Uterus (tissue), 4 donors: ENCODE results near the gene NWD2. TPM values are rescaled to one million over a fixed set of nuclear protein-coding genes. Genes with fewer than 3 reads are reported as not detected.

Source experiments
- DNase-seq, 2 donors: peaks; one replicate each; pipeline ENCODE4 v3.0.0-alpha.2; 2019 to 2020
- H3K27ac ChIP-seq, 2 donors: fragments of 200-600 bp; sonication (generic); 1 replicate in 1 of 2; 2 replicates in 1 of 2; pipeline ENCODE4 v1.5.1; 2016 to 2018
- H3K27me3 ChIP-seq, 2 donors: fragments of 200-600 bp; sonication (generic); one replicate each; pipeline ENCODE4 v1.5.1; 2018 to 2019; ENCODE audit warnings: control low read depth in 1 of 2
- H3K36me3 ChIP-seq, 2 donors: fragments of 200-600 bp; sonication (generic); one replicate each; pipeline ENCODE4 v1.5.1; 2019; ENCODE audit warnings: control low read depth in 1 of 2
- H3K4me1 ChIP-seq, 2 donors: fragments of 200-600 bp; sonication (generic); one replicate each; pipeline ENCODE4 v1.5.1; 2018 to 2019; ENCODE audit warnings: control low read depth in 1 of 2
- H3K4me3 ChIP-seq, 2 donors: fragments of 200-600 bp; sonication (generic); 1 replicate in 1 of 2; 2 replicates in 1 of 2; pipeline ENCODE4 v1.5.1; 2018 to 2019; ENCODE audit warnings: mild to moderate bottlenecking in 1 of 2
- H3K9me3 ChIP-seq, 2 donors: fragments of 200-600 bp; sonication (generic); one replicate each; pipeline ENCODE4 v1.5.1; 2019; ENCODE audit warnings: control low read depth in 1 of 2
- CTCF ChIP-seq, 4 experiments: fragments of 200-600 bp in 2 of 4; fragments of 450-650 bp in 2 of 4; sonication (generic) in 2 of 4; IDR thresholded peaks; one replicate each; pipeline ENCODE4 v1.5.1; 2016 to 2019; ENCODE audit warnings: antibody characterized with exemption in 4 of 4, mild to moderate bottlenecking in 2 of 4, moderate library complexity in 1 of 4
- POLR2A ChIP-seq, 2 donors: fragments of 450-650 bp; IDR thresholded peaks; one replicate each; pipeline ENCODE4 v1.6.1; 2016; ENCODE audit warnings: antibody characterized with exemption in 2 of 2, mild to moderate bottlenecking in 1 of 2, moderate library complexity in 1 of 2
- intact Hi-C: fragments of 100-400 bp; cut with DNase I; formaldehyde crosslinking; loops from one replicate; pipeline ENCODE4 v1.15.1; 2023; ENCODE audit warnings: low total_unique reads
- total RNA-seq, 4 donors: library from RNA; depleted of rRNA in 3 of 4; stranded (reverse); fragments of >200 nt in 3 of 4; gene quantifications; one replicate each; pipeline versions ENCODE4 v1.1.0 to v1.2.4, GENCODE V29; 2014 to 2023
- donor health status: DM: yes; HTN: yes; CAD: no.

The NWD2 gene
- total RNA-seq, 4 donors from 2014 or later = 0.14 TPM; not detected in 3

DNA sequence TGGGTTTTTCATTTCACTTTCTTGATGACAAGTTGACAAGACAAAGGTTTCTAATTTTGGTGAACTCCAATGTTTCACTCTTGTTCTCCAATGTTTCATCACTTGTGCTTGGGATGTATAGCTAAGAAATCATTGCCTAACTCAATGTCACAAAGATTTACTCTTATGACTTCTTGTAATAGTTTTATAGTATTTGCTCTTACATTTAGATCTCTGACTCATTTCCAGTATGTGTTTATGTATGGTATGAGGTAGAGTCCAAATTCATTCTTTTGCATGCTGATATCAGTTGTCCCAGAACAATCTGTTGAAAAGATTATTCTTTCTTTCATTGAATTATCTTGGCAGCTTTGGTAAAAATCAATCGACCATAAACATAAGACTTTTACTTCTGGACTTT is 12.2 kb upstream of the NWD2 start:
- no peaks in the 10 kb centered on the region for H3K27me3 ChIP-seq
- intact Hi-C loops = no loop called here
- TF ChIP-seq CTCF (IDR thresholded peaks at IDR 0.05) (no peak), POLR2A (IDR thresholded peaks at IDR 0.05) (no peak)
- no peaks in the 10 kb centered on the region for H3K4me1 ChIP-seq
- H3K27ac ChIP-seq = no peak overlapping the region
- no peaks in the 10 kb centered on the region for H3K9me3 ChIP-seq
- no peaks in the 10 kb centered on the region for H3K36me3 ChIP-seq
- DNase-seq = no peak
- H3K4me3 ChIP-seq = no peak overlapping the region

DNA sequence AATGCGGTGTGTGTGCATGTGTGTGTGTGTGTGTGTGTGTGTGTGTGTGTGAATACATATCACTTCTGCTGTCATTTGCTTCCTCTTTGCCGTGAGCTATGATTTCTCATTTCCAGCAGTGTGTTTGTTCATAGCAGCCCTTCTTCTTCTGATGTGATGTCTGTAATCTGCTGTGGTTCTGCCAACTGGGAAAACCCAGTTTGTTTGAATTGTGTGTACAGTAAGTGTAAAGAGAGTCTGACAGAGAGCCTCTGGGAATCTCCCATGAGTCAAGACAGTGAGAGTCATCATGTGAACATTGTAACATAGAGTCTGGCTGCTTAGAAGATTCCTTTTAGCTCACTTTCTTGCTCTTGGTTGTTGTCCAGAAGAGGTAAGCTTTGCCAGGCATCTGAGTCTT is 8.4 kb upstream of the NWD2 start:
- no peak overlapping the region for H3K4me3 ChIP-seq
- no peak for TF ChIP-seq CTCF (IDR thresholded peaks at IDR 0.05)
- TF ChIP-seq POLR2A (IDR thresholded peaks at IDR 0.05) = no peak
- no peaks in the 10 kb centered on the region for H3K36me3 ChIP-seq
- H3K4me1 ChIP-seq = no peaks in the 10 kb centered on the region
- no peaks in the 10 kb centered on the region for H3K9me3 ChIP-seq
- H3K27ac ChIP-seq = no peak overlapping the region
- DNase-seq = no peak
- no peaks in the 10 kb centered on the region for H3K27me3 ChIP-seq
- intact Hi-C loops = no loop called here

DNA sequence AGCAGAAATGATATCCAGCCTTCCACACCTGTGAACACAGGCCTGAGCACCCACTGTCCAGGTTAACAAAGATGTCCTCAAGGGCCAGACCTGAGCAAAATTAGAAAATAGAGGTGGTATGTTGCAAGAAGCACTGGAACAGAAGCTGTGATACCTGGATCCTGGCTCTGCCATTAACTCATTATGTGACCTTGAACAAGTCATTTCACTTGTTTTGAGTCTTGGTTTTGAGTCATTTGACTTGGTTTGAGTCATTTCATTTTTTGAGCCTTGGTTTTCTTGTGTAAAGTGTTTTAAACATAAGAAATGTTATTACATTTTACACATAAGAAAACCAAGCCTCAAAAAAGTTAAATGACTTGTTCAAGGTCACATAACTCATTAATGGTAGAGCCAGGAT is 2.9 kb upstream of the NWD2 start:
- no peaks in the 10 kb centered on the region for H3K9me3 ChIP-seq
- intact Hi-C loops = no loop called here
- no peak for TF ChIP-seq POLR2A (IDR thresholded peaks at IDR 0.05)
- no peak for TF ChIP-seq CTCF (IDR thresholded peaks at IDR 0.05)
- H3K27me3 ChIP-seq = peaks cover 0 to 19% of the 10 kb centered on the region in 2 donors
- H3K4me3 ChIP-seq = no peak overlapping the region
- H3K36me3 ChIP-seq = no peaks in the 10 kb centered on the region
- H3K27ac ChIP-seq = no peak overlapping the region
- H3K4me1 ChIP-seq = peaks cover 0 to 6% of the 10 kb centered on the region in 2 donors
- DNase-seq = no peak

GRCh38 chr4:37243051-37243450 is 1.5 kb upstream of the NWD2 start:
- TF ChIP-seq POLR2A (IDR thresholded peaks at IDR 0.05) = no peak
- no peak for TF ChIP-seq CTCF (IDR thresholded peaks at IDR 0.05)
- Histone ChIP-seq H3K4me3 (no peak overlapping the region), H3K4me1 (peaks cover 0 to 6% of the 10 kb centered on the region in 2 donors), H3K36me3 (no peaks in the 10 kb centered on the region), H3K27ac (no peak overlapping the region), H3K9me3 (no peaks in the 10 kb centered on the region), H3K27me3 (peaks cover 0 to 26% of the 10 kb centered on the region in 2 donors)
- no peak for DNase-seq
- intact Hi-C loops = no loop called here

DNA sequence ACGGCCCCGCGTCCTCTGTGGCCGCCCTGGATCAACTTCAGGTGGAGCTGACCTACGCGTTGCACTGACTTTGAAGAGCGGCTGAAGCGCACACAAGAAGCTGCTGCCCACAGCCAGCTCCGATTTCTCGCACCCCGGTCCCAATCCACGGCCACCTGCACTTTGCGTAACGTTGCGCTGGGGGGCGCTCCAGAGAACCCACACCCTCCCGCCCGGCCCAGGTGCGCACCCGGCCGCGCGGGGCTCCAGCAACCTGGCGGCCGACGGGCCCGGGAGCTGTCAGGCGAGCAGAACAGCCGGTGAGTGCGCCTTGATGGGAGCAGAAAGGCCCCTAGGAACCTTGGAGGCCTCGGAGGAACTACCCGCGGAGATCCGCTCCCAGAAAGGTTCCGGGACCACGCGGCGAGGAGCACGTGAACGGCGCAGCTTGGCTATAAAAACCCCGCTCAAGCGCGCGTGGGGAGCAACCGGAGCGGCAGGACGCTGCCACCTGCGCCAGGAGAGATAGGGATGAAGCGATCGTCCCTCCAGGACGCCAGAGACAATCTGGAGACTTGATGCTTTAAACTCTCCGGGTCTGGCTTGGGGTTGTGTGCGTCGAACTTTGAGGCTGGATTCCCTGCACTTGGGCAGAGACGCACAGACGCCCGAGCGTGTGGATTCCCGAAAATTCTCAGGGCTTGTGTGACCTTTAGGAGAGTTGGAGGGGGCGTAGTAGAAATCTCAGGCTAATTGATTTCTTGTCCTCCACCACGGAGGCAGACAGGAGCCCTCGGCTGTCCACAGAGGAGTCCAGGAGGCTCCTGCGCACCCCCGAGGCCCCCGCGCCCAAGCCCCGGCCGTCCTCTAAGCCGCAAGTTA is 591 bp upstream of the NWD2 start:
- TF ChIP-seq CTCF (IDR thresholded peaks at IDR 0.05) (no peak), POLR2A (IDR thresholded peaks at IDR 0.05) (no peak)
- Histone ChIP-seq H3K4me3 (no peak overlapping the region), H3K4me1 (peaks cover 0 to 6% of the 10 kb centered on the region in 2 donors), H3K9me3 (no peaks in the 10 kb centered on the region), H3K36me3 (no peaks in the 10 kb centered on the region), H3K27me3 (peaks cover 0 to 26% of the 10 kb centered on the region in 2 donors), H3K27ac (no peak overlapping the region)
- no peak for DNase-seq
- intact Hi-C loops = no loop called here
